ENCODE data around the gene MESP1.

MESP1 gene

DNA sequence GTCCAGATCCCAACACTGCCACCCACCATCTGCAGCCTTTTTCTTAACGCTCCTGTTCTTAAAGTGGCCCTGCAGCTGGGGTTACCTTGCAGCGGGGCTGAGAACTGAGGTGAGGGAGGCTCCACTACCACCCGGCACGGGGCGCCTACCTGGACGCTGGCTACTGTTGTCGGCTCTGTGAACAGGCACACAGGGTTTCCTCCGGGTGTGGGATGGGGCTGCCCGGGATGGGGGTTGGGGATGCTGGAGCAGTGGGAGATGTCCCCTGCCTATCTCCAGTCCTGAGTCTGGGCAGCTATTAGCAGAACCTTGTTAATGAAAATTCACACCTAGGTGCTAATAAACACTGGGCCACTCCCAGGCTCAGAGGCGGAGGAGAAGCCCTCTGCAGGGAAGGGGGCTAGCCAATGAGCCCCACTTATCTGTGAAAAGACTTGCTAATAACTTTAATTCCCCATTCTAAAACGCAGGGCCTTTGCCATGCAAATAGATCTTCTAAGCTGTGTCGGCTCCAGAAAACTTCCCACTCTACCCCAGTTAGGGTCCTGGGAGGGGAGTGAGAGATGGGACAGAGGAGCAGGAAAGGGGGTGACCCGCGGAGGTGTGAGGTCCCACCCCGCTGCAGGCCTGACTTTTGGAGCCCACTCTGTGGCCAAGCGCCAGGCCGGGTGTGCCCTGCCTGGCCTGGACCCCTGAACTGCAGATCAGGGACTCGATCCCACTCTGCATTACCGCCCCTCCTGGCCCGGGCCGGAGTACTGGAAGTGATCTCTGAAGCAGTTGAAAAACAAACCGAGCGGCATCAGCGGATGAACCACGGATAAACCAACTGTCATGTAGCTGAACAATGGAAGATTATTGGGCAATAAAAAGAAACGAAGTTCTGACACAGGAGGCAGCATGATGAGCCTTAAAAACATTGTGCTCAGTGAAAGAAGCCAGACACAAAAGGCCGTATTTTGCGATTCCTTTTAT, 3.1 kb downstream of the MESP1 start:
- TF ChIP-seq CTCF (IDR thresholded peaks at IDR 0.05; ENCODE audit: low read depth, low read length), result no peak
- DNase-seq (ENCODE audit: extremely low read depth, low read depth), result no peak

GRCh38 chr15:89746386-89746780, 4.7 kb downstream of the MESP1 start:
- DNase-seq (ENCODE audit: extremely low read depth, low read depth), result no peak
- no peak for TF ChIP-seq CTCF (IDR thresholded peaks at IDR 0.05; ENCODE audit: low read depth, low read length)

DNA sequence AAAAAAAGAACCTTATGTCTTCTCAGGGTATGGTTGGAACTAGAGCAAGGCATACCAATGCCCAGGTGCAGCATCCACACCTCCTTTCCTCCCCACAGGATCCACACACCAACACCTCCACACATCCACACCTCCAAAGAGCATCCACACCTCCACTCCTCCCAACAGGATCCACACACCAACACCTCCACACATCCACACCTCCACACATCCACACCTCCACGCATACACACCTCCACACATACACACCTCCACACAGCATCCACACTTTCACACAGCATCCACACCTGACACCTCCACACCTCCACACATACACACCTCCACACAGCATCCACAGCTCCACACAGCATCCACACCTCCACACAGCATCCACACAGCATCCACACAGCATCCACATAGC, 5.3 kb downstream of the MESP1 start:
- DNase-seq (ENCODE audit: extremely low read depth, low read depth), result no peak

GRCh38 chr15:89745131-89745530, 5.9 kb downstream of the MESP1 start:
- DNase-seq (ENCODE audit: extremely low read depth, low read depth), result no peak
- no peak for TF ChIP-seq CTCF (IDR thresholded peaks at IDR 0.05; ENCODE audit: low read depth, low read length)

More for the DNA sequence above, 5.3 kb downstream of the MESP1 start:
- no peak for TF ChIP-seq CTCF (IDR thresholded peaks at IDR 0.05; ENCODE audit: low read depth, low read length)

DNA sequence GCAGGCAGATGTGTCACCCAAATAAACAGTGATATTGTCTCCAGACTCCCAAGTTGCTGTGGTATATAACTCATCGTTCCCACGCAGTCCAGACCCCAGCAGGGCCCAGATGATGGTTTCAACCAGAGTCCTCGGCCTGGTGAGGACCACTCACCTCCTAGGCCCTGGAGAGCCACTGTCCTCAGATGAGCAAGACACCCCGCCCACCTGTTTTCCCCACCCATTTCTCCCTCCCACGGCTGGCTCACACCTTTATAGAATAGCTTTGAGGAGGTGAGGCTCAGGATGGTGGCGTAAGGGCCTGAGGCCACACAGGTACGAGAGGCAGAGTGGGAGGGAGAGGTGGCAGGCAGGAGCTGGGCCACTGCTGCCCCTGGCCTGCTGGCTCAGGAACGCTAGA, 7.5 kb downstream of the MESP1 start:
- TF ChIP-seq CTCF (IDR thresholded peaks at IDR 0.05; ENCODE audit: low read depth, low read length), result no peak

GRCh38 chr15:89743011-89743410, 8.0 kb downstream of the MESP1 start:
- no peak for DNase-seq (ENCODE audit: extremely low read depth, low read depth)
- no peak for TF ChIP-seq CTCF (IDR thresholded peaks at IDR 0.05; ENCODE audit: low read depth, low read length)

More for the DNA sequence above, 7.5 kb downstream of the MESP1 start:
- no peak for DNase-seq (ENCODE audit: extremely low read depth, low read depth)

DNA sequence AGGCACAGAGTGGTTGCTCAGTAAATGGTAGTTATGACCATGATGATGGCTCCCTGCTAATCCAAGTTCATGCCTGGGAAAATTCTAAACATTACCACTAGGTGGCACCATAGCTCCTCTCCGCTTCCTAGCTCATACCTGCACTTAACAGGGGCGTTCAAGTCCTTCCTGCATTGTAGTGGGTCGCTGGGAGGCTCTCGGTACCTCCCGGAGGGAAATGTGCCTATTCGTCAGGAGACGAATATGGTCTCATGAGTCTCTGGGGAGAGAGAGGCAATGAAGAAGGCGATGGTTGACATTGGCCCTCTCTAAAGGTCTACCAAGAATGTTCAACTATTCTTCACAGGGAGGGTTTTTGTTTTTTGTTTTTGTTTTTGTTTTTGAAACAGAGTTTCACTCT, 10.9 kb downstream of the MESP1 start:
- TF ChIP-seq CTCF (IDR thresholded peaks at IDR 0.05; ENCODE audit: low read depth, low read length), result peak; percentile 78
- peak; percentile 27 for DNase-seq (ENCODE audit: extremely low read depth, low read depth)

All from AG09319 (cell line).